Suppressor macrophage treated with lipopolysaccharide for 4 hours (primary cell): ENCODE results near the gene BCKDHA.

ENCODE experiments used
- DNase-seq: peaks from one replicate; pipeline ENCODE4 v3.0.0-alpha.2; 2020

The BCKDHA gene

DNA sequence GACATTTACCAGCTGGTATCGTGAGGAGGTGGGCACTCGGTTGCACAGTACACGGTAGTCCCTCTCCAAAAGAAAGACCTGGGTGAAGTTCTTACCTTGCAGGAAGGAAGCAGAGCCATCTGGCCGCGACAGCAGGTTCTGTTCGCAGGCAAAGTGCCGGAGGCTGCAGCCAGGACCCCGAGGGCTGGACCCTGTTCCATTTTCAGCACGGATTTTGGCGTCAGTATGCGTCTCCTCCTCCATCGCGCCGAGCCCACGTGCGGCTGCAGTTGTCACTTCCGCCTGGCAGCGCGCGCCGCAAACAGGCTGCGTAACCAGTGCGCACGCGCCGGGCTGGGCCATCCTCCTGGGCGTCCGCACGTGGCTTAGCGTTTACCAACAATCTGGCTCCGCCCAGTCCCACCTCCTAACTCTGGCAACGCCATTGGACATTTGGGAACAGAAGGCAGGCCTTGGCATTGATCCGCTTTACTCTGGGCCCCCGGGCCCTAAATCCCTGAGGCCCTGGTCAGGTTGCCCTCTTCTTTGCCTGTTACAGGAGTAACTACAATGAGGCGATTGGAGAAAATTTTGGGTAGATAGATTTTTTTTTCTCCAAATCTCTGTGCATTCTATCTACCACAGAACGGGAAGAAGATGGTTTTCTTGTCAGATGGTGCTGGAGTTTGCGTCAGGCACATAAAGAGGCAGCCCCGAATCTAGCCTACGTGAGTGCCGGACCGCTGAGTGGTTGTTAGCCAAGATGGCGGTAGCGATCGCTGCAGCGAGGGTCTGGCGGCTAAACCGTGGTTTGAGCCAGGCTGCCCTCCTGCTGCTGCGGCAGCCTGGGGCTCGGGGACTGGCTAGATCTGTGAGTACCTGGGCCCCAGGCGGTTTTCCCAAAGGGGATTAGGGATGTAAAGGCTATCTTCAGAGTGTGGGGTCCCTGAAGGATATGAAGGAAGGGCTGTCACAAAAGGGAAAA is at the start of gene BCKDHA, which contains the start of gene EXOSC5:
Gene BCKDHA, plus strand, starts transcription at position 733 of the 964 bp plus-strand sequence. Its CDS starts 10 bp downstream, at position 743.
Gene EXOSC5, minus strand, starts transcription at position 274 of the 964 bp plus-strand sequence. Its CDS starts 31 bp downstream, at position 243.
- peak; percentile 100 for DNase-seq

DNA sequence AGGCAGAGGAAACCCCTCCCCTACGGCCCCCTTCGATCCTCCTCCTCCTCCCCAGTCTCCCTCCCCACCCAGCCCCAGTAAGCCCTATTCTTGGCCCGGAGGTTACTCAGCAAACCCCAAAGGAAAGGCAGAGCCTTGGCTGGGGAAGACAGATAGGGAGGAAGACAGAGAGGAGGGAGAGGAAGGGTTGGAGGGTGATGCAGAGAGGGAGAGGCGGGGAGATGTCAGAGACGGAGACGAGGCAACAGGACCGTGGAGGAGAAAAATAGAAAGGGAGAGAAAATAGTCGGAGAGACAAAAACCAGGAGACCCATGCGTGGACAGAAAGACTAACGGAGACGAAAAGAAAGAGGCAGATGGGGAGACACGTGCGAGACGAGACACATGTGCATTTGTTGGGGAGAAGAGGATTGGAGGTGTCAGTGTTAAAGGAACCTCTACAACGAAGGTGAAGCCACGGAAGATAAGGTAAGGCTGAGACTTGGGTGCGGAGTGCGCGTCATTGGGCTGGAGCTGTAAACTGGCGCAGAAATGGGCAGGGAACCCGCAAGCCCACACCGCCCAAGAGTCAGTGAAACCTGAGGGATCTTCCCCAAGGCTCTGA is 46.8 kb upstream of the BCKDHA start:
- DNase-seq: peak; percentile 19

GRCh38 chr19:41351339-41352245 is 46.0 kb upstream of the BCKDHA start:
- peak; percentile 80 for DNase-seq

DNA sequence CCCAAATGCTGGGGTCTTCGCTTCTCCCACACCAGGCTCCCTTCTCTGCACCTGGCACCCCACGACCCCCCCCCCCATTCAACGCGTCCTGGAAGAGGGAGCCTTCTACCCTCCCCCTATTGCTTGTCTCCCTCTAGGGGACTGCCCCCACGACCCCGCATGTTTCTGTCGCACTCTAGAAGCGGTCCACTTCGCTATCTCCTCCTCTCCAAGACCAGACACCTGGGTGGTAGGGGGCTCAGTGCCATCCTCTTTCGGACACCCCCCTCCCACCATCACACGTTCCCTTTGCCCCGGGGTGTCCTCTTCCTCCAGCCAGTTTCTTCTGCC is 45.4 kb upstream of the BCKDHA start:
- no peak for DNase-seq

GRCh38 chr19:41352609-41353465 is 44.8 kb upstream of the BCKDHA start:
- DNase-seq: peak; percentile 80

DNA sequence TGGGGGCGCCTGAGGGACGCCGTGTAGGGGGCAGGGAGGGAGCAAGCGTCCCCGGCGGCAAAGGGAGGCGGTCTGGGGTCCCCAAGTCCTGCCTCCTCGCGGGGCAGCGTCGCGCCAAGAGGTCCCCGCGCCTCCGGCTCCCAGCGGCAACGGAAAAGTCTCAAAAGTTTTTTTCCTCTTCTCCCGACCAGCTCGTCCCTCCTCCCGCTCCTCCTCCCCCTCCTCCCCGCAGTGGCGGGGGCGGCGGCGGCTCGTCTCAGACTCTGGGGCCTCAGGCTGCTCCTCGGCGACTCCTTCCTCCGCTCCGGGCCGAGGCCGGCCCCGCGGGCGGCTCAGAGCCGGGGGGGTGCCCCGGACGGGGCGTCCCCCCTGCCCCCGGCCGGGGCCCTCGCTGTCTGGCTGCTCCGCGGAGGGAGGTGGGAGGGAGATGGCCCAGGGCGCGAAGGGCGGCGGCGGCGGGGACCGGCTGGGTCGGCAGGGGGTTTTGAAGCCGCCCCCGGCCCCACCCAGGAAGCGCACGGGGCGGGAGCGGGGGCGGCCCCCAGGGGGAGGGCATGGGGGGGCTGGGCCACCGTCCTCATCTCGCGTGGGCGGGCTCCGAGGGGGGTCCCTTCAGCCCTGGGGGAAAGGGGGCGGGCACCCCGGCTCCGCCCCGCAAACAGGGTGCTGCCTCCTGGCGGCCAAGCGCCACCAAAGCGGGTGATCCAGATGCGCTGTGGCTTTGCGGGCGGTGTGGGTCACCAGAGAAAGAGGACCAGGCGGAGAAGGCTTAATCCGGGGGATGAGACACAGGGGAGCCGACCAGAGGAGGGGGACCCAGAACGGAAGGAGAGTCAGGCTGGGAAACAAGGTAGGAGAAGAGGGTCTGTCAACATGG is 43.9 kb upstream of the BCKDHA start, which contains the start of gene TGFB1:
Gene TGFB1, minus strand, starts transcription at position 457 of the 877 bp plus-strand sequence. CDS start 878 bp downstream, outside the sequence.
- DNase-seq: peak; percentile 95

DNA sequence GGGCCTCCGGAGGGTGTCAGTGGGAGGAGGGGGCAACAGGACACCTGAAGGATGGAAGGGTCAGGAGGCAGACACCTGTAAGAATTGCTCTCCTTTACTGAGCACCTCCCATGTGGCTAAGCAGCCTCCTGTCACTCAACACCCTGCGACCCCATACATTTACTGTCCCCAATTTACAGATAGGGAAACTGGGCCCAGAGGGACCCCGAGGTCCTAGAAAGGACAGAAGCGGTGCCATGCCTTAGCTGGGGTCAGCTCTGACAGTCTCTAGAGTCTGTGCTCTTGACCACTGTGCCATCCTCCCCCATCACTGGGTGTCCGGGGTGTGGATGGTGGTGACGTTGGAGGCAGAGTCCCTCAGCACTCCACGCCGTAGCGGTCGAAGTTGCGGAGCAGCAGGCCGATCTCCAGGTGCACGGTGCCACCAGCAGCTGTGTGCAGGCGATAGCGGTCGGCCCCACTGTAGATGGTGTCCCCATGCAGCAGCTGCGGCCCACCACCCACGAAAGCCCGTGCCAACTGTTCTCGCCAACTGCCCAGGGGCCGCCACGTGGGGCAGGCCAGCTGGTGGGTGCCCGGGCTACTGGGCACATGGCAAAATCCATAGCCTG is 43.2 kb upstream of the BCKDHA start:
- no peak for DNase-seq

DNA sequence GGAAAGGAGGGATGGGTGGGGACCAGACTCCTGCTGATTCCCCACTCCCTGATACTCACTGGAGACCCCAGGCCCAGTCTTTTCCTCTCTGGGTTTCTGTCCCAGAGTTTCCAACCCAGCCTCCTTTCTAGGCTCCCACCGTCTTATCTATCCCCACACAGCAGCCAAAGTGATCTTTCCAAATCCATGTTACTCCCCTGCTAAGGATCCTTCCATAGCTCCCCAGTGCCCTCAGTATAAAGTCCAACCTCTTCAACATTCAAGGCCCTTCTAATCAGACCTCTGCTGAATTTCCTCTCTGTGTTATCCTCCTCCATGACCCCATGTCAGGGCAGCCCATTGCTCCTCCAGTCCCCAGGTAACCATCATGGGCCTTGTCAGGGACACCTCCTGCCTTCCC is 42.6 kb upstream of the BCKDHA start:
- DNase-seq: no peak

- no peak for DNase-seq
These were observed 41.8 kb upstream of the BCKDHA start for GRCh38 chr19:41355802-41356201.

DNA sequence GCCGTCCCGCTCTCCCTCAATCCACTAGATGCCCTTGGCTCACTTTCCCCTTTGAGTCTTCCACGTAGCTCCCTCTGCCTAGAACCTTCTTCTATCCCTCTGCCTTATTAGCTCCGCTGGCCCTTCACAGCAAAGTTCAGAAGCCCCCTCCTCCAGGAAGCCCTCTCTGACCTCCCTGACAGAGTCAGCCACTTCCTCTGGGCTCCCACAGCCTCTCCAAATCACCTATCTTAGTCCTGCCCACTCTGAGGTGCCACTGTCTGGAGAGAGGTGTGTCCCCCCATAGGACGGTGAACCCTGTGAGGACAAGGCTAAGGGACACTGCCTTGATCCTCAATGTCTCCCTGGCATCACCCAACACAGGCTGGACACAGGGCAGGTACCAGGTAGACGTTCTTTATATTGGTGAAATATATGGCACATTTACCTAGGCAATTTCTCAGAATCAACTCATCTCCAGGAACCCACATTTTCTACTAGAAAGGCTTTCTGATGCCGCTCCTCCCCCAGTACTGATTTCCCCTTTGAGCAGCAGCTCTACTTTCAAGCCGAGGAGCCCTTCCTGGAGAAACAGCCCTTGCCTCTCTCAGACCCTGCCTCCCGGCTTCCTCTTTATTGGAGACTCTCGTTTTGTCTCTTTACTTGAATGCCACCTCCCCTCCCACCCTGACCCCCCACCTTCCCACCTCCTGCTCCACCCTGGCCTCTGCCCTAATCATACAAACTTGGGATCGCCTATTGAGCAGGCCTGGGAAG is 40.5 kb upstream of the BCKDHA start:
- peak; percentile 54 for DNase-seq

- DNase-seq: no peak
These were observed 39.9 kb upstream of the BCKDHA start for GRCh38 chr19:41357746-41358145.

DNA sequence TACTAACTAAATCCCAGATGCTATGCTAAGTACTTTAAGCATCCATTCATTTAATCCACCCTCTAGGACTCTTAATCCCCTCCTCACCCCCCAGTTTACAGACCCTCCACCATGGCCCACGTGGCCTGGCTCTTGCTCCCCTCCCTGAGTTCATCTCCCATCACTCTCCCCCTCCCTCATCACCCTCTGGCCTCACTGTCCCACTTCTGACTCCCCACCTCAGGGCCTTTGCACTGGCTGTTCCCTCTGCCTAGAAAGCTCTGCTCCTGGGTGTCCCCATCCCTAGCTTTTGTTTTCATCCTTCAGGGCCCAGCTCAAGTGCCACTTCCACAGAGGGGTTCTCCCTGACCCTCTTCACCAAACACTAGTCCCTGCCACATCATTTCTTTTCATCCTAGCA is 37.9 kb upstream of the BCKDHA start:
- no peak for DNase-seq

- no peak for DNase-seq
These were observed 35.3 kb upstream of the BCKDHA start for GRCh38 chr19:41362143-41362847.

GRCh38 chr19:41363371-41363752 is 34.3 kb upstream of the BCKDHA start:
- DNase-seq: no peak

- DNase-seq: peak; percentile 99
These were observed 33.7 kb upstream of the BCKDHA start, which contains the start of gene B9D2 for GRCh38 chr19:41363753-41364523. TSS of gene B9D2 (minus strand) at chr19:41364149. CDS start at chr19:41363519, 630 bp downstream.

- DNase-seq: peak; percentile 75
These were observed 32.9 kb upstream of the BCKDHA start for GRCh38 chr19:41364524-41365391.

DNA sequence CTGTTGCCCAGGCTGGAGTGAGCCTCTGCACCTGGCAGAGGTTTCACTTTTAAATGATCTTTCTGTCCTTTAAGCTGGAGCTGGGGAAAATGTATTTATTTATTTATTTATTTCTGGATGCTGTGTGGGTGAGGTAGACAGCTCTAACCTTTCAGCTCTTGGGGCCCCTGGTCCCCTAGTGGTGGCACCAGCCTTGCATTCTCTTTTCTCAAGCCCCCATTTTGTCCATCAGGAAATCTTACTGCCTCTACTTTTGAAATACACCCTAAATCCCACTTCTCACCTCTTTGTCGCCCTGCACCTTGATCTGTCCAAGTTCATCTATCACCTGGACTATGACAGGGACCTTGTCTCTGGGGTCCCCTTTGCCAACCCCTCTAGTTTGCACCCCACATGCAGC is 31.5 kb upstream of the BCKDHA start:
- no peak for DNase-seq
